Stimulated activated CD4-positive, alpha-beta T cell treated with anti-CD3 and anti-CD28 coated beads, Interleukin-4, amount 100 ng/mL, for 4 hours (primary cell): ENCODE measurements around the gene STYX.

Experiments
- DNase-seq, 2 experiments: peaks; one replicate each; pipeline ENCODE4 v3.0.0-alpha.2; 2020

Gene STYX, protein sequence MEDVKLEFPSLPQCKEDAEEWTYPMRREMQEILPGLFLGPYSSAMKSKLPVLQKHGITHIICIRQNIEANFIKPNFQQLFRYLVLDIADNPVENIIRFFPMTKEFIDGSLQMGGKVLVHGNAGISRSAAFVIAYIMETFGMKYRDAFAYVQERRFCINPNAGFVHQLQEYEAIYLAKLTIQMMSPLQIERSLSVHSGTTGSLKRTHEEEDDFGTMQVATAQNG

DNA sequence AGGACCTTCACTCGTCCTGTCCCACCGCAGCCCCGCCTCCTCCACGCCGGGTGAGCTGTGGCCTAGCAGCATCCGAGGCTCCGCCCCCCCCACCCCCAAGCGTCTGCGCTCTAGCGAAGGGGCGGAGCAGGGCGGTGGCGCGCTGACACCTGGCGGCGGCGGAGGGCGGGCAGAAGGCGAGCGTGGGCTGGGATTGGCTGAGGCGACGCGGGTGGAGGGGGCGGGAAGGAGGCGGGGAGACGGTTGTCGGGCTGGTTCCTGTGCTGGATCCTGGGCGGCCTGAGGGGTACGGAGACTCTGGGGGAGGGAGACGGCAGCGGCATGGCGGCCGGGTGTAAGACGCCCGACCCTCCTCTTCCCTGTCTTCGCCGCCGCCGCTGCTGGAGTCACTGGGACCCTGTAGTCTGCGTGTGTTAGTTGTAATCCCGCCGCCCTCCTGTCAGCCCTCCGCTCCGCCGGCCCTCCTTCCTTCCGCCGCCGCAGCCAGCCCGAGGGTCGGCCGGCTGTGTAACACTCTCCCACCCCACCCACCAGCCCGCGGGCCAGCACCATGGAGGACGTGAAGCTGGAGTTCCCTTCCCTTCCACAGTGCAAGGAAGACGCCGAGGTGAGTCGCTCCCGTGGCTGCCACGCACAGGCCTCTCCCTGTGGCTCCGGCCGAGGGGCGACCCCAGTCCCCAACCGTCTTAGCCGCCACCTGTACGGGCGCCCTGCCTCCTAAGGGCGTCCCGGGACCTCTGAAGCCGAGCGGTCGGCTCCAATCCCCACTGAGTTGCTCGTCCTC lies at the start of gene STYX:
Gene STYX, plus strand, starts transcription at position 242 of the 784 bp plus-strand sequence. Its CDS starts 309 bp downstream, at position 551.
- DNase-seq, result peak; percentile 98 to 99

DNA sequence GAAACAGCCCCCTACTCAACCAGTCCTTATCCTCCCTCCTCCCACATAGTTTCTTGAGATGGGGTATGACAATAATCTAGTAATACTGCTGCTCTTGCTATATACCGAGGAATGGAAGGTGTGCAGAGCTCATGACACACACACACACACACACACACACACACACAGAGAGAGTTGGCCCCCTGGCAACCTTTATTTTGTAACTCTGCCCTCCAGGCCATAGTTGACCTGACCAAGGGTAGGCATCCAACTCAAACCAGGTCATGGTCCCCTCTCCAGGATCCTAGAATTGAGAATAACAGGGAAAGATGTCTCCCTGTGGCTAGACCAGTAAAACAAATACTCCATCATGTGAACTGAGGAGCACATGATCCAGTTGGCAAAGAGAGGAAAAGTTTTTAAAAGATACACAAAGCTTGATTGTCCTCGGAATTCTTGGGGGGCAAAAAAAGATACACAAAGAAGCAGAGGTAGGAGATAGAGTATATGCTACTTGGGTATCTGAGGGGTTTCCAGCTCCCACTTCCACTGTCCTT lies 45.9 kb upstream of the STYX start:
- no peak for DNase-seq

DNA sequence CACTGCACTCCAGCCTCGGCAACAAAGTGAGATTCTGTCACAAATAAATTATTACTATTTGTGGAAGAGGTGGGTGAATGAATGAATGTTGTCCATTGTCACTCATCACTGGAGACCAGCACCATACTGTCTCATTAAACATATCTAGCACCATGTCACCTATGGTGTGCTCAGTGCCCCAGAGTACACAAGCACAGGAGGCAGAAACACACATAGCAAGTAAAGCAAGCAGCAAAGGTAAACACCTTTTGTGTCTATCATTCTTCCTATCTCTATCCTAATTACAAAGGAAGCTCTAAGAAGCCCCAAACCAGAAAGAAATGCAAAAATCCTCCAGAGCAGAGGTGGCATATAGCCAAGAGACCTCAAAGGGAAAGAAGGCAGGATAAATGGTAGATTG lies 43.8 kb upstream of the STYX start:
- no peak for DNase-seq

DNA sequence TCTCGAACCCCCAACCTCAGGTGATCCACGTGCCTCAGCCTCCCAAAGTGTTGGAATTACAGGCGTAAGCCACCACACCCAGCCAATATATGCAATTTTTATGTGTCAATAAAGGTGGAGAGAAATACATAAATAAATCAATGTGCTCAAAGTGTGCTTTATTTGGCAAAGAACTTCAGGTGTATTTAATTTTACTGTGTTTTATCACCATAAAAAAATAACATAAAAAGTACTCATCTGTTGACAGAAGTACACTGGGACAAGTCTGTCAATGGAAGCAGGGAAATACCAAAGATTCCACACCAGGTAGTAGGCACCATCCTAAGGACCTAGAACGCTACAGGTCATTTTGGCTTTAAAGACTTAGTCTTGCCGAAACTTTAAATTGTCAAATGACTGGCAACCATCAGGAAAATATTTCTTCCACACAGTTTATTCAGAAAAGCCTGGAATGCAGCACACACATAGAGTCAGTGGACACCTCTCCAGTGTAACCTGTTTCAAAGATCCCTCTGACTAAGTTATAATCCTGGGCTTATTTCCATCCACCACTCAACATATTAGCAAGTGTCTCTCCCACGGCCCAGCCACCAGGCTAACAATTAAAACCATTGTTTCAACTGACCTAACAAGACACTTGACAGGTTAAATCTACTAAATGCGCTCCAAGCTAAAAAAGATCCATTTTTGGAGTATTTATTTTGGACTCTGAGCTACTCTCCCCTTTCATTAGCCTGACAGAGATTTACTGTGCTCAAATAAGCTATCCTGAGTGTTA lies 38.8 kb upstream of the STYX start:
- DNase-seq, result no peak

DNA sequence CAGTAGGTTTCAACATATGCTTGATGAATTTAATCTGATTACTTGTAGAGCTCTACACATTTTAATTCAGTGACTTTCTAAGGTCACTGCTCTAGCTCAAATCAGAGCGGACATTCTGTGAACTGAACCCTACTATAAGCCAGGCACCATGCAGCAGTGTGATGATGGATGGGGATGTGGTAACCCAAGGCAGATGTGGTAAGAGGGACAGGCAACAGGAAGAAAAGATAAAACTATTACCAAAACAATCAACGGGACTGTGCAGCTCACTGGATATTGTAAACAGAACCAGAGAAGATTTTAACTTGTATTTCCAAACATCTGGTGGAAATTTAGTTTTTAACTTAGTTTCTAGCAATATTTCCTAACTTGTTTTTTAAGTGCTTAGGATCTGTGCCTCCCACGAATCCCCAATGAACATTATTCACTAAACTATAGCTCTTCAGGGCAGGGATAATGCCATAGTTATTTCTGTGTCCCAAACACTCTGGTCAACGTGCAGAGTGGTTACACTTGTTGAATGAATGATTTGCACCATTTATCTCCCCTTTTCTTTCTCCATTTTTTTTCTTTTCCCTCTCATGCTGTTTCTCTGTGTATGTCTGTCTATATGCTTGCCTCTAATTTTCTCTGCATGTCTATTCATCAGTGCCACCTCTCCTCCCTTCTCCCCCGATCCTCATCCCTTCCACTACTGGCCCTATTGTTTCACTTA lies 37.6 kb upstream of the STYX start:
- DNase-seq, result no peak

DNA sequence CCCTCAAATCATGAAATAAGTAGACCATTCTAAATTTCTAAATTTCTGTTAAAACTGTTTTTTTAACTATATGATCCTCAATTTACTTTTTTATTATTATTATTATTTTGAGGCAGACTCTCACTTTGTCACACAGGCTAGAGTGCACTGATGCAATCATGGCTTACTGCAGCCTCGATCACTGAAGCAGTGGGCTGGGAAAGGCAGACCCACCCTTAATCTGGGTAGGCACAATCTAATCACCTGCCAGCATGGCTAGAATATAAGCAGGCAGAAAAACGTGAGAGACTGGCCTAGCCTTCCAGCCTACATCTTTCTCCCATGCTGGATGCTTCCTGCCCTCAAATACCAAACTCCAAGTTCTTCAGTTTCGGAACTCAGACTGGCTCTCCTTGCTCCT lies 36.9 kb upstream of the STYX start:
- no peak for DNase-seq

DNA sequence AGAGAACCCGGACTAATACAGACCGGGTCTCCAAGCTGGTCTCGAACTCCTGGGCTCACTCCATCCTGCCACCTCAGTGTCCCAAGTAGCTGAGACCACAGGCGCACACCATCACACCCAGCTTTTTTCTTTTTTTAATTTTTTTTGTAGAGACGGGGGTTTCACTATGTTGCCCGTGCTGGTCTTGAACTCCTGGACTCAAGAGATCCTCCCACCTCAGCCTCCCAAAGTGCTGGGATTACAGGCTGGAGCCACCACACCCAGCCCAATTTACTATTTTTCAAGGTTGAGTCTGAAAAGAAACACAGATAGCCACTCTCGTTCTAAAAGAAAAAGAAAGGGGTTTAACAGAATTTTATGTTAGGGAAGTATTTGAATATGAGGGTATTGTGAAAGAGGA lies 36.4 kb upstream of the STYX start:
- no peak for DNase-seq

DNA sequence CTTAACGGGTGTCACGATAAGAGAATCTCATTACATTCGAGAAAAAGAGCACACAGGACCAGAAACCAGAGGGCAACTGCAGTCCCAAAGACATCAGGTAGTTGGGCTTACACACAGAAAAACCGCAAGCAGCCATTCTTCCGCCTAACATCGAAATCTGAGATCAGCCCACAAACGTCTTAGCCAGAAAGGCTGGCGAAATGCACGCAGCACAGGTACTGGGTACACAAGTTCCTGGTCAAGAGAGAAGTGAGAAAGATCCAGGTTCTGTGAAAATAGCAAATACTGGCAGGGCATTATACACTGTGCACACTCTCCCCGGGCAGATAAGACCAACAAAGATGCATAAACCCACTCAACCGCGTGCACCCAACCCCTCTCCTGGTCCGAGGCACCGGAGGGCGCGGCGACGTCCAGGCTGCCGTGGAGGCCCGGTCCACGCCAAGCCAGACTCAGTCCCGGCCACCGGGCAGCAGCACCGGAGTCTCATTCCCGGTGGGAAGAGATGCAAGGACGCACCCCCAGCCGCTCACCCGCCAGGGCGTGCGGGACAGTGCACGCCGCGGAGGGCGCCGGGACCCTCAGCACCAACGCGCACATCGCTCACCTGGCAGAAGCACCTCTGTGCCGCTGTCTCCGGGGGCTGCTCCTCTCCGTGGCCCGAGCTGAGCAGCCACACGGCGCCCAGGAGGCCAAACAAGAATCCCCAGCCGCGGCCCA lies 35.0 kb upstream of the STYX start:
- DNase-seq, result peak; percentile 32 to 57

DNA sequence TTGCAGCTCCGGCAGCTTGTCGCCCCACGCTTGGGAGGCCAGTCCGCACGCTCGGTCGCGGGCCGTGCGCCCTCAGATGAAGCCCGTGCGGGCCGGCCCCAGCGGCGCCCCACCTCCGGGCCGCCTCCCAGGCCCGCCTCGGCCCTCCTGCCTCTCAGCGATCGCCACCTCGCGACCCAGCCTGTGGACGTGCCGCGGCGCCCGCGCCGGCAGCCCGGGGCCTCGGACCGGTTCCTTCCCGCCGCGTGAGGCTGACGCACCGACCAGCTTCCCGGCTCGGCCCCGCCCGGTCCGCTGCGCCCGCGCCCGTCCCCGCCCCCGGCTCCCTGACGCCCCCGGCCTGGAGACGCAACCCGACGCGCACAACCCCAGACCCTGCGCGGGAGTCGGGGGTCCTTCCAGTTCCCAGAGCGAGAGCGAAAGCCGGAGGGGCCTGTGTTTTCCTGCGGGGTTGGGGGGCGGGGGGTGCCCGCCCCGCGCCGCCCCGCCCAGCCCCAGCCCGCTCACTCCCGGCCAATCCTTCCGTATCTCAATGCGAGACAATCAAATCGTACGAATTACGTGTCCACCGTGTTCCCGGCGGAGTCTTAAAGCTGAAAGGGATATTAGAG lies 34.4 kb upstream of the STYX start, which contains the start of gene ERO1A:
Gene ERO1A, minus strand, starts transcription at position 78 of the 611 bp plus-strand sequence. Its CDS starts 77 bp downstream, at position 1.
- peak; percentile 54 to 61 for DNase-seq

DNA sequence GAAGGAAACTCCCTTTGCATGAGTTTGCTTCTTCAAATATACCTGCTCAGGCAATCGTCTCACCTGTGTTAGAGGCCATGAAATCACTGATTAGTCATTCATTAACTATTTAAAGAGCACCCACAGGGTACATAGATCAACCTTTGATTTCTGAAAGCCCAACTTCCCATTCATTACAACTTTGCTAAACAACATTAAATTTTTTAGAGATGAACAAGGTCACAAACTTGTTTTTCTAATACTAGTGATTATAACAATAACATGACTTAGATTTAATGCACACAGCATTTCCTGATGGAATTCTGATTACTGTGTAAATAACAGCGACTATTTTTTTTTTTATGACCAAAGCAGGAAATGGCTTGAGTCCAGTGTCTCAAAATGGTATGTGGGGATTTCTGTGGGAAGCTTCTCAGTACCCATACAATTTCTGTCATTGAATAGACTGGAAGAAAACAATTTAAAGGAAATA lies 29.2 kb upstream of the STYX start:
- no peak for DNase-seq

DNA sequence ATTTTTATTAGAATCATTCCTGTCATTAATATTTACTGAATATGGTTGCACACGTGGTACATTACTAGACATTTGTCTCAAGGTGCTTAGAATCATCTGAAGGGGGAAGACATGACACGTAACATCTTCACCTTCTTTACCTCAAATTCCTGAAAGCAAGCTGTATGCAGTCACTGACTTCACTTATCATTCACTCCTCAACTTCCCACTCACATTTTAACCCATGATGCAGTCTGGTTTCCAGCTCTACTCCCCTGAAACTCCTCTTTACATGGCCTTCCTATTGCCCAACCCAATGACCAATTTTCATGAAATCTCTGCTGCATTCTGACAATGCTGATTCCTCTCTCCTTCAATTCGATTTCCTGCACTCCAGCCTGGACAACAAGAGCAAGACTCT lies 28.7 kb upstream of the STYX start:
- DNase-seq, result no peak

DNA sequence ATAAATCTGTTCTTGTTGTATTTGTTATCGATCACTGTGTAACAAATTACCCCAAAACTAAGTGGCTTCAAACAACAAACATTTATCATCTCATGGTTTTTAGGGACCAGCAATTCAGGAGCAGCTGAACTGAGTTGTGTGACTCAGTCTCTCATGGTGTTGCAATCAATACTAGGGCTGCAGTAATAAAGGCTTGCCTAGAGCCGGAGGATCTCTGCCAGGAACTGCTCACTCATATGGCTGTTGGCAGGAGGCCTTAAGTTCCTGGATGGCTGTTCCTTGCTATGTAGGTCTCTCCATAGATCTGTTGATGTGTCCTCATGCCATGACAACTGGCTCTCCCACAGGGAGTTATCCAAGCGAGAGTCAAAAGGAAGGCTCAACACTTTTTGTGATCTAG lies 26.7 kb upstream of the STYX start:
- no peak for DNase-seq

DNA sequence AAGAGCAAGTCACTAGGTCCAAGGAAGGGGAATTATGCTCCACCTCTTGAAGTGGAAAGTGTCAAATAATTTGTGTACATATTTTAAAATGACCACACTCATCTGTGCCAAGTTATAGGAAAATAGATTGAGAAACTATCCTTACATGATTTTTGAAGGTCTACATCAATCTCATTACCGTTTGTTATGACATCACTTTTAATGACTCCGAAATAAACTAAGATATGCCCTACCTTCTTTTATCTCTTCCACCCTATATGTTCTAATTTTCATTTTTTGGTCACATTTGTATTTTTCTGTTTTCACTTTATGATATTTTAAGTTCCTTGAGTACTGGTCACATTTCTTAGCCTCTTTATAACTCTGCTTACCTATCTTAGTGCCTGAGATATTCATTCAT lies 26.3 kb upstream of the STYX start:
- no peak for DNase-seq

DNA sequence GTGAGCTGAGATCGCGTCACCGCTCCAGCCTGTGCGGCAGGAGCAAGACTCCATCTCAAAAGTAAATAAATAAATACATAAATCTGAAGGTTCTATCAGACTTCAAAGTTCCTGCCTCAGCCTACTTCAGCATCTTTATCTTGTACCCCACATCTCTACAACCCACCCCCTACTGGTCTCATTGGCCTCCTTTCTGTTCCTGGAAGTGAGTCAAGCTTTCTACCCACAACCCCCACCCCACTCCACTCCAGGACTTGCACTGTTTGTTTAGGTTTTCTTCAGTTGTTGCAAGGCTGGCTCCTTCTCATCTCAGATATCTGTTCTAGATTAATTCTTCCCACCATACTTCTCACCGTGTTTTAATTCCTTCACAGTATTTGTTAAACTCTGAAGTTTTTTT lies 23.7 kb upstream of the STYX start:
- DNase-seq, result peak; percentile 20 to 56

DNA sequence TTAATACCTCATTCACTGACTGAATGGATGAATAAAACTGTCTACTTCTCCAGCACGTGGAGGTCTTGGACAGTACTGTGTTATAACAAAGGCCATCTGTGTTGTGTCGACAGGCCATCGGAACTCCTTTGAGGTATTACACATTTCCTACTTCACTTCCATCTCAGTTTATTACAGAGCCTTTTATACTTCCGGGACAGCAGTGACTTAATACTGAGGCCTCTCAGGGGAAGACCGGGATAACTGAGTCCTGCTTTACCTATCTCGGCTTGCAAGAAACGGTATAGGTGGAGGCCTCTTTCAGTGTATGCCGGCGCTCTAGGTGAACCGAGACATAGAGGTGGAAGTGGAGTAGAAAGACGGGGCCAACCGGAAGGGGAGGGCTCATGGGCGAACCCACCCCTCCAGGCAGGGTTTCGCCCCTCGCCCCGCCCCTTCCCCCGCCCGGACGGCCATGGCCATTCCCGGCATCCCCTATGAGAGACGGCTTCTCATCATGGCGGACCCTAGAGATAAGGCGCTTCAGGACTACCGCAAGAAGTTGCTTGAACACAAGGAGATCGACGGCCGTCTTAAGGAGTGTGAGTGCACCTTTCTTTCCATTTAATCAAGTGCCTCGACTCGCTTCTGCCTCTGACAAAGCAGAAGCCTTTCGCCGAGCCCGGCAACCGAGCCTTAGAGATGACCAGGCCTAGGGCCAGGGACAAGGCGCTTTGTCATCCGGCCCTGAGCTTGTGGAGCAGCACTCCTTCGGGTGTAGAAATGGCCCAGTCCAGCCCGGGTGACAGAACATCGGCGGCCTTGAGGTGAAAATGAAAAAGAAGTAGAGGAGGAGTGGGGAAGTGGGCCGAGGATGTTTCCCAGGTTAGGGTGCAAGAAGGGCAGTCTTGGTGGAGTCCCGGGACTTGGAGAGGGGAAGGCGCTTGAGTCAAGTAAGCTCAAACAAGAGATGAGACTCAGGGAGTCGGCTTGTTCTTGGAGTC lies 23.0 kb upstream of the STYX start, which contains the start of gene PSMC6:
Gene PSMC6, plus strand, starts transcription at position 477 of the 983 bp plus-strand sequence. Its CDS starts 20 bp downstream, at position 497.
- peak; percentile 91 to 97 for DNase-seq

DNA sequence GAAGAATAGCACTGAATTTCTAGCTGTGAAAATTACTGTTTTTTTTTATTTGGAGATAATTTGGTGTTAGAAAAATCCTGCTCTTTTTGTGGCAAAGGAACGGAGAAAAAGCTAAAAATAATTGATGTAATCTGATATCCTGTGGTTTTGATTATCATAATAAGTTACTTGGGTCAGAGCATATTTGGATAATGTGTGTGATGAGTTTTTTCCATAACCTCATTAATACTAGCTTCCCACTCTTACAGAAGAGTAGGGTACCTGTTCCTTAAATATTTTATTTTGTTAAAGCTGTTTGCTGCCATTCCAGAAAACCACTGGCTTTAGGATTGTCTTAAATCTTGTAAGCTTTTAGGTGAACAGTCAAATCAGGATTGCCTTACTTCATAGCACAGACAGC lies 18.3 kb upstream of the STYX start:
- no peak for DNase-seq

DNA sequence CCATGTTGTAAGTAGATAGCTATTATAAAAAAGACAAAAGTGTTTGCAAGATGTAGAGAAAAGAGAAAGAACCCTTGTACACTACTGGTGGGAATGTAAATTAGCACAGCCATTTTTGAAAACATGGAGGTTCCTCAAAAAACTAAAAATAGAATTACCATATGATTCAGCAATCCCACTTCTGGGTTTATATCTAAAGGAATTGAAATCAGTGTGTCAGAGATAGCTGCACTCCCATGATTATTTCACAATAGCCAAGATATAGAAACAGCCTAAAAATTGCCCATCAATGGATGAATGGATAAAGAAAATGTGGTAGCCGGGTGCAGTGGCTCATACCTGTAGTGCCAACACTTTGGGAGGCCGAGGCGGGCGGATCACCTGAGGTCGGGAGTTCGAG lies 13.8 kb upstream of the STYX start:
- no peak for DNase-seq

DNA sequence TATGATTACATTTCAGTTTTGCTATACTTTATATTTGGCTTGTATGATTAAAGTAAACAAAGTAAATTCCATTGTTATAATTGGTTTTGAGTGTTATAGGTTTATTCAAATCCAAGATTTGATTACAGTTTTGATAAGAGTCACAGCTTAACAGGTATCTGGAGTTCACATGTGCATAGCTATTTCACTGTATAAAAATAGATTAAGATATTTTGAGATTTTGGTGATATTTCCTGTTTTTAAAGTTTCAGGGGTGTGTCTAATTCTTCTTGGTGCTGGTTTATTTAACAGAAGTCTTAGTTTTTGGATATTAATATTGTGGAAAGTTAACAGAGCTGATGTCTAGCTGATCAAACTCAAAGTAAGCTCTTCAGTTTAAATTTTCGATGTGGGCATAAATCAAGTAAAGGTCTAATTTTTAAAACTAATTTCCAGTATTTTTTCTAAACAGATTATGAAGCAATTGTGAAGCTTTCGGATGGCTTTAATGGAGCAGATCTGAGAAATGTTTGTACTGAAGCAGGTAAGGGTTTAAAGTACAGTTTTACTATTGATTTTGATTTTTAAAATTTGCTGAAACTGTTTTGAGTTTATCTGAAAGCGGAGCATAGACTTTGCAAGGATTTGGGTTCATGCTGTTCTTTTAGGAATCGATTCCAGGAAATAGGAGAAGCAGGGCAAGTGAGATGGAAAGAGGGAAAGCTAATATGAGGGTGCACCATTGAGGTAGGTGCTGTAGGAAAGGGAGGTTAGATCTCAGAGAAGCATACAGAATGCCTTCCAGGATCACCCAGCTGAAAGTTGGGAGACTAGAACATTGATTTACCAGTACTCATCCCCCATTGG lies 6.2 kb upstream of the STYX start:
- no peak for DNase-seq

DNA sequence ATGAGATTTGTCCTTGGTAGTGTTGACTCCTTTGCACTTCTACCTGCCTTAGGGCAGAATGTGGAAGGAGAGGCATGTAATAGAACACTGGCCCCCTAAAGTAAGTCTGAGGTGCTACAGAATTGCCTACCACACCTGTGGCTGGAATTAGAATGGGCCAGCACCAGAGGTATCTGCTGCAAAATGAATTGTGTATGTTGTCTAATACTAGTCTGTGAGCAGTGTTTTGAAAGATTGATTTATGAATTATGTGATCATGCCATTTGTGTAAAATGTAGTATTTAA lies 5.7 kb upstream of the STYX start:
- no peak for DNase-seq
